ENCODE measurements around the gene GEMIN4.
A peak's percentile ranks its signal among the peaks of the same experiment; 100 is the strongest.
"Not testable (repeated sequence)": the region's sequence is repeated elsewhere in the genome, so short reads cannot be mapped to it uniquely, and the experiment has no call there.

Gene GEMIN4

DNA sequence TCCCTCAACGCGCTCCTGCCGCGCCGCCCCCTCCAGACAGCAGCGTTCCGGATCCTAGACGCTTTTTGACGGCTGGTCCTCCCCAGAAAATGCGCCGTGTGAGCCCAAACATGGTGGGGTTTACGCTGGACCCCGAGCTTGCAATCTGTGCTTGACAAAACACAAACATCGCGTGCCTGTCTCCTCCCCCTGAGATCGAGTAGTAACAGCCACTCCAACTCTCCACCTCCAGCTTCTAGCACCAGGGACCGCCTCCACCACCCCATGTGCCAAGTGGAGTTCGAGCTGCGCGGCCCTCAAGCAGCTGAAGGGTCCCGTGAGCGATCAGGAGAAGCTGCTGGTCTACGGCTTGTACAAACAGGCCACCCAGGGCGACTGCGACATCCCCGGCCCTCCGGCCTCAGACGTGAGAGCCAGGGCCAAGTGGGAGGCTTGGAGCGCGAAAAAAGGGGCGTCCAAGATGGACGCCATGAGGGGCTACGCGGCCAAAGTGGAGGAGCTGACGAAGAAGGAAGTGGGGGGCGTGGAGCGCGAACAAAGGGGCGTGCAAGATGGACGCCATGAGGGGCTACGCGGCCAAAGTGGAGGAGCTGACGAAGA, 656 bp upstream of the GEMIN4 start:
- no peaks in the 10 kb centered on the region for H3K27me3 ChIP-seq (replicated peaks; ENCODE audit: control insufficient read depth, insufficient read depth, low read length)
- TF ChIP-seq CTCF (IDR thresholded peaks at IDR 0.05; ENCODE audit: insufficient read depth, low read length, poor library complexity, severe bottlenecking), result no peak
- H3K4me3 ChIP-seq (replicated peaks; ENCODE audit: low read depth, low read length), result peak overlapping the region; percentile 69
- no peak for DNase-seq (ENCODE audit: extremely low read depth, insufficient read length)
- peaks cover 10% of the 10 kb centered on the region for H3K36me3 ChIP-seq (ENCODE audit: control insufficient read depth, insufficient read depth, low read length)

- DNase-seq (ENCODE audit: extremely low read depth, insufficient read length), result peak; percentile 71
- no peak for TF ChIP-seq CTCF (IDR thresholded peaks at IDR 0.05; ENCODE audit: insufficient read depth, low read length, poor library complexity, severe bottlenecking)
- Histone ChIP-seq H3K27me3 (replicated peaks; ENCODE audit: control insufficient read depth, insufficient read depth, low read length) (no peaks in the 10 kb centered on the region), H3K36me3 (ENCODE audit: control insufficient read depth, insufficient read depth, low read length) (peaks cover 14% of the 10 kb centered on the region), H3K4me3 (replicated peaks; ENCODE audit: low read depth, low read length) (peak overlapping the region; percentile 69)
Measured at GRCh38 chr17:751269-752001, 629 bp downstream of the GEMIN4 start.

DNA sequence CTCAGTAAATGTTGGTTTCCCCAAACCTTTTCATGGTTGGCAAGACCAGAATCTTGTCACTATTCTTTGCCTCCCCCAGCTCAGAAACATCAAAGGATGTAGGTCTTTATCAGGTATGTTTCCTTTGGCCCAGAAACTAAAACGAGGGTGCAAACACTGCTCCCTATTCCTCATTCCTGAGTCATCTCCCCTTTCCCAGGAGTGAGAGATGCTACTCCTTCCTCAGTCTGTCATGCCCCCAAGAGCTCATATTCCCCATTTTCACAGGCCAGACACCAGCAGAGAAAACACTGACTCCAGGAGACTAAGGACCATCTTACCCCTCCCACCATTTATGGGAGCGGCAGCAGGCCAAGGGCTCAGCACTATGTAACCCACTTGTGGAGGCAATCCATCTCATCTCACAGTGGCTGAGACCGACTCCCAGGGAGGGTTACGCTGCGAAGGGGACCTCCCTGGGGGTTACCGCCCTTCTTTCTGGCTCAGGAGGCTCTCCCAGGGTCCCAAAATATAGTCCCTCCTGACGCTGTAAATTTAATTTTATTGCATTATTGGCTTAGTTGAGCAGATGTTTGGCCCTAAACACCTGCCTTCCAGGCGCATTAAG, 1.5 kb downstream of the GEMIN4 start:
- Histone ChIP-seq H3K27me3 (replicated peaks; ENCODE audit: control insufficient read depth, insufficient read depth, low read length) (no peaks in the 10 kb centered on the region), H3K36me3 (ENCODE audit: control insufficient read depth, insufficient read depth, low read length) (peaks cover 16% of the 10 kb centered on the region), H3K4me3 (replicated peaks; ENCODE audit: low read depth, low read length) (peak overlapping the region; percentile 69)
- no peak for TF ChIP-seq CTCF (IDR thresholded peaks at IDR 0.05; ENCODE audit: insufficient read depth, low read length, poor library complexity, severe bottlenecking)
- DNase-seq (ENCODE audit: extremely low read depth, insufficient read length), result no peak

DNA sequence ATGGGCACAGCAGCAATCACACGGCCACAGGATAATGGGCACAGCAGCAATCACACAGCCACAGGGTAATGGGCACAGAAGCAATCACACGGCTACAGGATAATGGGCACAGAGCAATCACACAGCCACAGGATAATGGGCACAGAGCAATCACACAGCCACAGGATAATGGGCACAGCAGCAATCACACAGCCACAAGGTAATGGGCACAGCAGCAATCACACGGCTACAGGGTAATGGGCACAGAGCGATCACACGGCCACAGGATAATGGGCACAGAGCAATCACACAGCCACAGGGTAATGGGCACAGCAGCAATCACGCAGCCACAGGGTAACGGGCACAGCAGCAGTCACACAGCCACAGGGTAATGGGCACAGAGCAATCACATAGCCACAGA, 2.7 kb downstream of the GEMIN4 start:
- not testable (repeated sequence) for H3K4me3 ChIP-seq (replicated peaks; ENCODE audit: low read depth, low read length); H3K27me3 ChIP-seq (replicated peaks; ENCODE audit: control insufficient read depth, insufficient read depth, low read length); DNase-seq (ENCODE audit: extremely low read depth, insufficient read length)
- H3K36me3 ChIP-seq (ENCODE audit: control insufficient read depth, insufficient read depth, low read length), result peaks cover 27% of the 10 kb centered on the region

GRCh38 chr17:748604-749003, 3.5 kb downstream of the GEMIN4 start:
- H3K4me3 ChIP-seq (replicated peaks; ENCODE audit: low read depth, low read length); H3K27me3 ChIP-seq (replicated peaks; ENCODE audit: control insufficient read depth, insufficient read depth, low read length); DNase-seq (ENCODE audit: extremely low read depth, insufficient read length): not testable (repeated sequence)
- H3K36me3 ChIP-seq (ENCODE audit: control insufficient read depth, insufficient read depth, low read length), result peaks cover 33% of the 10 kb centered on the region

DNA sequence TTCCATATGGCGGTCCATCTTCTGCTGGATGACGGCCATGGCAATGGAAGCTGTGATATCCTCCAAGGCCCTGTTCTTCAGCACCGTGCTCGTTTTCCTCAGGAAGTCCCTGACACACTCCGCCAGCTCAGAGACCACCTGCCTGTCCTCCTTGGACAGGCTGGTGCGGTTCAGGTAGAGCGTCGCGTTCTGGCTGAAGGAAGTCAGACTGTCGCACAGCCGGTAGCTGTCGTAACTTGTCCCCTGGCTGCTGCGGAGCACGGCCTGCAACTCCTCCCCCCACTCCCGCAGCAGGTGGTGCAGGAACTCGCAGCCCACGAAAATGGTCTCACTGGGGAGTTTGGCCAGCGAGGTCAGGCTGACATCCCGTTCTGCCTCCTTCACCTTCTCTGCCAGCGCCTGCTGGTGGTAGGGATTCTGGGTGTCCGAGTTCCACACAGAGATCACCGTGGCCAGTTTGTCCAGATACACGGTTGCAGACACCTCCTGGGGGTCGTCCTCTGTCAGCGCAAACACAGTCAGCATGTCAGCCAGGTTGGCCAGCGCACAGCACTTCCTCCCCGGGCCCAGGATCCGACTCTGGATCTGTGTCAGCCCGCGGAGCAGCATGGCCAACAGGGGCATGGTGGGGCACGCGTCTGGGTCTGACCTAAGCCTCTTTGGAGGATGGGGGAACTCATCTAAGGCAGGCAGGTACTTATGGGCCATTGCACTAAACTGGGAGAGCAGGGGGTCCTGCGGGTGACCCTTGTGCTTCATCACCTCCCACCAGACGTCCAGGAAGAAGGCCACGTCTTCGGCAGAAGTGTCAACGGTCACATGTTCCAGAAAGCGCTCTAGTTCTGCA, 5.1 kb downstream of the GEMIN4 start:
- no peaks in the 10 kb centered on the region for H3K27me3 ChIP-seq (replicated peaks; ENCODE audit: control insufficient read depth, insufficient read depth, low read length)
- peaks cover 39% of the 10 kb centered on the region for H3K36me3 ChIP-seq (ENCODE audit: control insufficient read depth, insufficient read depth, low read length)
- no peak for TF ChIP-seq CTCF (IDR thresholded peaks at IDR 0.05; ENCODE audit: insufficient read depth, low read length, poor library complexity, severe bottlenecking)
- no peak overlapping the region for H3K4me3 ChIP-seq (replicated peaks; ENCODE audit: low read depth, low read length)
- DNase-seq (ENCODE audit: extremely low read depth, insufficient read length), result no peak
